ENCODE data around the gene ISCA1.

- no peak for TF ChIP-seq CTCF (IDR thresholded peaks at IDR 0.05)
- no peak for TF ChIP-seq POLR2AphosphoS5 (IDR thresholded peaks at IDR 0.05)
These were observed 43.2 kb downstream of the ISCA1 start for GRCh38 chr9:86238861-86239770.
